OCI-LY3 (cell line): ENCODE data around the gene ZHX3.

ENCODE experiments used
- EZH2phosphoT487 ChIP-seq: fragments of 200-600 bp; shearing (Covaris generic); IDR thresholded peaks from 2 replicates; pipeline ENCODE4 v1.6.1; 2018; ENCODE audit warnings: antibody characterized with exemption, mixed run types, low read depth
- TF ChIP-seq, protein P1 (sequence below): fragments of 200-600, 300-600 bp; sonication (generic); IDR thresholded peaks from 2 replicates; pipeline ENCODE4 v1.5.1; 2014; ENCODE audit warnings: antibody characterized with exemption, low read length, low read depth

DNA sequence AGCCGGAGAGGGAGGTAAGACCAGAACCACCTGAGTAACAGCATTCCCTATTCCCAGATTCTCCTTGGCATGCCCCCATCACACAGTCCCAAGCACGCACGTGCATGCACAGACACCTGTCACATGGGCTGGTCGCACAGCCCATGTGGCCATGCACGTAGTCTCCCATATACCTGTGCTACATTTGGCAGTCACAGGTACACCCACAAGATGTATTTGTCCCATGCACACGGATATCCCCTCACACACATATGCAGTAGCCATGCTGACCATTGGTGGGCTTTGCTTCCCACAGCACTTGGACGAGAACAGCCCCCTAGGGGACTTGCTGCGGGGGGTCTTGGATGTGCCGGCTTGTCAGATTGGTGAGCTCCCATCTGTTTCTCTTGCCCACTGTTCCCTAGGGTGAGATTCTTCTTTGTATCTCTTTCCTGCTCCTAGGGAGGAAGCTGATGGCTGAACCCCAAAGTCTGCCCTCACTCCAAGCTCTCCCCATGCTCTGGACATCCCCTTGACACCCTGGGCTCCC lies 148.3 kb downstream of the ZHX3 start:
- TF ChIP-seq, protein P1, sequence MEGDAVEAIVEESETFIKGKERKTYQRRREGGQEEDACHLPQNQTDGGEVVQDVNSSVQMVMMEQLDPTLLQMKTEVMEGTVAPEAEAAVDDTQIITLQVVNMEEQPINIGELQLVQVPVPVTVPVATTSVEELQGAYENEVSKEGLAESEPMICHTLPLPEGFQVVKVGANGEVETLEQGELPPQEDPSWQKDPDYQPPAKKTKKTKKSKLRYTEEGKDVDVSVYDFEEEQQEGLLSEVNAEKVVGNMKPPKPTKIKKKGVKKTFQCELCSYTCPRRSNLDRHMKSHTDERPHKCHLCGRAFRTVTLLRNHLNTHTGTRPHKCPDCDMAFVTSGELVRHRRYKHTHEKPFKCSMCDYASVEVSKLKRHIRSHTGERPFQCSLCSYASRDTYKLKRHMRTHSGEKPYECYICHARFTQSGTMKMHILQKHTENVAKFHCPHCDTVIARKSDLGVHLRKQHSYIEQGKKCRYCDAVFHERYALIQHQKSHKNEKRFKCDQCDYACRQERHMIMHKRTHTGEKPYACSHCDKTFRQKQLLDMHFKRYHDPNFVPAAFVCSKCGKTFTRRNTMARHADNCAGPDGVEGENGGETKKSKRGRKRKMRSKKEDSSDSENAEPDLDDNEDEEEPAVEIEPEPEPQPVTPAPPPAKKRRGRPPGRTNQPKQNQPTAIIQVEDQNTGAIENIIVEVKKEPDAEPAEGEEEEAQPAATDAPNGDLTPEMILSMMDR: no peak
- no peak for TF ChIP-seq EZH2phosphoT487
